Astrocyte of the cerebellum (primary cell): Measurements from ENCODE around the gene SLC5A11.
A peak's percentile ranks its signal among the peaks of the same experiment; 100 is the strongest.

ENCODE experiments used
- DNase-seq: peaks from one replicate; pipeline ENCODE4 v3.0.0-alpha.2; 2011; ENCODE audit warnings: low read depth
- H3K4me3 ChIP-seq: 2 replicates; pipeline ENCODE4 v1.5.1; 2011; ENCODE audit warnings: mild to moderate bottlenecking, low read depth, low read length, moderate library complexity
- in situ Hi-C: cut with HindIII; loops from 2 replicates; pipeline ENCODE4 v1.10.0; 2017; ENCODE audit warnings: low sequenced_read_pairs
- TF ChIP-seq, protein P1 (sequence below): IDR thresholded peaks from 2 replicates; pipeline ENCODE4 v1.5.1; 2012; ENCODE audit warnings: low read length, low read depth, moderate library complexity, mild to moderate bottlenecking; ENCODE audit errors: missing control alignments

The SLC5A11 gene

DNA sequence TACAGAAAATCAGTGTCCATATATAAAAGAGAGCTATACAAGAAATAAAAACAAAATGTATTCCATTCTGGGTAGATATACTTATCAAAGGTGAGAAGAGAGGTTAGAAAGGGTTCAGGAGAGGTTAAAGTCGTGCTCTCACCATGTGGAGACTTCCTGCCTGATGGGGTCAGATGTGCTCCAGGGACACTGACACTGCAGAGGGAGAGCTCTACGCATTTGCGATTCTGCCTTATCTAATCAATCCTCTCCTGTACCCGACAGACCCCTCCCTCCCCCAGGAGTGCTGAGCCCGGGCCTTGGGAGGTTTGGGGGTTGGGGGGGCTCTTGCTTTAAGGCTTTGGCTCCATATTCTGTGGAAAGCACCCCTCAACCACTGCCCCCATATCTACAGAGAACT is 16.6 kb upstream of the SLC5A11 start:
- TF ChIP-seq, protein P1, sequence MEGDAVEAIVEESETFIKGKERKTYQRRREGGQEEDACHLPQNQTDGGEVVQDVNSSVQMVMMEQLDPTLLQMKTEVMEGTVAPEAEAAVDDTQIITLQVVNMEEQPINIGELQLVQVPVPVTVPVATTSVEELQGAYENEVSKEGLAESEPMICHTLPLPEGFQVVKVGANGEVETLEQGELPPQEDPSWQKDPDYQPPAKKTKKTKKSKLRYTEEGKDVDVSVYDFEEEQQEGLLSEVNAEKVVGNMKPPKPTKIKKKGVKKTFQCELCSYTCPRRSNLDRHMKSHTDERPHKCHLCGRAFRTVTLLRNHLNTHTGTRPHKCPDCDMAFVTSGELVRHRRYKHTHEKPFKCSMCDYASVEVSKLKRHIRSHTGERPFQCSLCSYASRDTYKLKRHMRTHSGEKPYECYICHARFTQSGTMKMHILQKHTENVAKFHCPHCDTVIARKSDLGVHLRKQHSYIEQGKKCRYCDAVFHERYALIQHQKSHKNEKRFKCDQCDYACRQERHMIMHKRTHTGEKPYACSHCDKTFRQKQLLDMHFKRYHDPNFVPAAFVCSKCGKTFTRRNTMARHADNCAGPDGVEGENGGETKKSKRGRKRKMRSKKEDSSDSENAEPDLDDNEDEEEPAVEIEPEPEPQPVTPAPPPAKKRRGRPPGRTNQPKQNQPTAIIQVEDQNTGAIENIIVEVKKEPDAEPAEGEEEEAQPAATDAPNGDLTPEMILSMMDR = no peak
- in situ Hi-C loops = loop anchor here (10.0 kb wide), 1 partner anchor 106 kb away; no protein-coding TSS in a partner anchor

DNA sequence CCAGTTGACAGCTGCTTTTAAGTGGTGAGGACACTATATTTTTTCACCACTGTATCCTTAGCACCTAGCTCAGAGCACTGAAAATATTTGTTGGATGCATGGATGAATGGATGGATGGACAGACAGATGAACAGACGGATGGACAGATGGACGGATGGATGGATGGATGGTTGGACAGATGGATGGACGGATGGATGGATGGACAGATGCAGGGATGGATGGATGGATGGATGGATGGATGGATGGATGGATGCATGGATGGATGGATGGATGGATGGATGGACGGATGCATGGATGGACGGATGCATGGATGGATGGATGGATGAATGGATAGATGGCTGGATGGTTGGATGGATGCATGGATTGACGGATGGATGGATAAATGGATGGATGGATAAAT is 12.4 kb upstream of the SLC5A11 start:
- H3K4me3 ChIP-seq = no peak overlapping the region
- TF ChIP-seq, protein P1 = no peak
- DNase-seq = no peak
- in situ Hi-C loops = no loop called here

More for the DNA sequence above, 16.6 kb upstream of the SLC5A11 start:
- no peak overlapping the region for H3K4me3 ChIP-seq
- no peak for DNase-seq

DNA sequence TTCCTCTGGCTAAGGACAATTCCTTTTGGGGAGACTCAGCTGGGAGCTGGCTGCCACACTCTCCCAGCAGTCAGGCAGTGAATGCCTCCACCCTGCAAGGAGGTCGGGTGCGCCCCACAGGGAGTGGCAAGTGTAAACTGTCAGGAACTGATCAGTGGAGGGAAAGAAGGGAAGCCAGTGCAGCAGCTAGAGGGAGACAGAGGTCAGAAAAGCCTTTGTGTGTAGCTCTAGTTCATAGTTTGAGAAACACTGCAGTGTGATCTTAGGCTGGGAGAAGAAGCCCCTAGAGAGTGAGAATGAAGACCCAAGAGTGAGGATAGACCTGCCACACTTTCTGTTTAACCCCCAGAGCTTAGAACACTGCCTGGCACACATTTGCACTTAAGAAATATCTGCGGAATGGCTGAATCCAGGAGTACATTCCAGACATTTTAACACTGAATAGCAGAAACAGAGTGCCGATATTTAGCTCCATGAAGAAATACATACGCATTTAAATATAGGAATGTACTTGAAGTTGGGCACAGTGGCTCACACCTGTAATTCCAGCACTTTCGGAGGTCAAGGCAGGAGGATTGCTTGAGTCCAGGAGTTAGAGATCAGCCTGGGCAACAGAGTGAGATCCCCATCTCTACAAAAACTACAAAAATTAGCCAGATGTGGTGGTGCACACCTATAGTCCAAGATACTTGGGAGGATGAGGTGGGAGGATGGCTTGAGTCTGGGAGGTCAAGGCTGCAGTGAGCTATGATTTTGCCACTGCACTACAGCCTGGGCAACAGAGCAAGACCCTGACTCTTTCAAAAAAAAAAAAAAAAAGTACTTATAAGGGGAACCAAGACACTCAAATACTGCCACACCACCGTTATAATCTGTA is 11.1 kb upstream of the SLC5A11 start:
- H3K4me3 ChIP-seq = no peak overlapping the region
- in situ Hi-C loops = no loop called here
- DNase-seq = peak; percentile 9

DNA sequence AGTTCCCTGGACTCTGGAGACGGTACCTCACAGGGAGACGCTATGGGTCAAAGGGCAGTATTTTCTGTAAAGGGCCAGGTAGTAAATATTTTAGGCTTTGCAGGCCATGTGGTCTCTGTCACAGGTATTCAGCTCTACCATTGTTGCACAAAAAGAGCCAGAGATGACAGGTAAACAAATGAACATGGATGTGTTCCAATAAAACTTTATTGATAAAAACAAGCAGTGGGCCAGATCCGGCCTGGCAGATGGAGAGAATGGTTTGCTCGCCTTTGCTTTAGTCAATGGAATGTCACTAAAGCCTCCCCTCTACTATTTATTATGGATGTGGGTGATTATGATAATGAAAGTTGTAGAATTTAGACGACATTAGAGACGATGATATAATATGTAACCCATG is 8.9 kb upstream of the SLC5A11 start:
- H3K4me3 ChIP-seq = no peak overlapping the region
- in situ Hi-C loops = no loop called here
- DNase-seq = no peak
- TF ChIP-seq, protein P1 = no peak

More for the DNA sequence above, 11.1 kb upstream of the SLC5A11 start:
- TF ChIP-seq, protein P1 = peak; percentile 76

DNA sequence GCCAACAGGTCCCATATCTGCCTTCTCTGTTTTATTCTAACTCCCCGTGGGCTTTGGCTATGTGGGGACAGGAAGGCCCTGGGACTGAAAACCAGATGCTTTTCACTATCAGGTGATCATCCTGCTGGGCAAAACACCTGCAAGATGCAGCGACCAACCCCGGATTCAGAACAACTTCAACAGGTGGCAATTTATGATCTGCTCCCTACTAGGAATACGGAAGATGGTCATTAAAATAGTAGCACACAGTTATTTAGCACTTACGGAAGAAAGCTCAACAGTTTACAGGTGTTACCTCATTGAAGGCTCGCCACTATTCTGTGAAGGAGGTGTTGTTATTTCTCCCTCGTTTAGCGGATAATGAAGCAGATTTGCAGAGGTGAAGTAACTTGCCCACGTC is 7.8 kb upstream of the SLC5A11 start:
- H3K4me3 ChIP-seq = no peak overlapping the region
- TF ChIP-seq, protein P1 = no peak
- DNase-seq = no peak
- in situ Hi-C loops = no loop called here

DNA sequence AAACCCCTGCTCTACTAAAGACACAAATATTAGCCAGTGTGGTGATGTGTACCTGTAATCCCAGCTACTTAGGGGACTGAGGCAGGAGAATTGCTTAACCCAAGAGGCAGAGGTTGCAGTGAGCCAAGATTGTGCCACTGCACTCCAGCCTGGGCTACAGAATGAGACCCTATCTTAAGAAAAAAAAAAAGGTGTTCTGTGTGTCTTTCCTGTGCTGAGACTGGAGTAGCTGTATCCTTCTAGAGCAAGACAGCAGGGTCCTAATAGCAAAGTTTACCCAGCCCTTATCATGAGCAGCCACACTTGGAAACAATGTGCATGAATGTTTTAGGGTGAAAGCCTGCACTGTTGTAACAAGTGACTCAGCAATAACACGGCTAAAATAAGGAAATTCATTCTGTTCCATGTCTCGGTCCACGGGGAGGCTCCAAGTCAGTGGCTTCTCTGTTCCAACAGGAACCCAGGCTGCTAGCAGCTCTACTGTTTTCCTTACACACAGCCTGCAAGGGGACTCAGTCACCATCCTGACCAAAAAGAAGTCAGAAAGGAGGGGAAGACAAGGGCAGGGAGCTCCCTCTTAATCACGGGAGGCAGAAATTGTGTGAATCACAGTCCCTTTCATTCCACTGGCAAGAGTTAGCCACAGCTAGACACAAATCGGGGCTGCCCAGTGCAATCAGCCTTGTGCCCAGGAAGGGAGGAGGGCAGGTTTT is 7.1 kb upstream of the SLC5A11 start:
- no peak overlapping the region for H3K4me3 ChIP-seq
- in situ Hi-C loops = no loop called here
- TF ChIP-seq, protein P1 = no peak
- peak; percentile 6 for DNase-seq
